SK-N-SH (cell line): ENCODE results near the gene SRD5A3. TPM values are rescaled to one million over a fixed set of nuclear protein-coding genes. Genes with fewer than 3 reads are reported as not detected.
A peak's percentile ranks its signal among the peaks of the same experiment; 100 is the strongest.

Experiments
- CTCF ChIA-PET: fragments of 300-600, 350-600 bp; formaldehyde crosslinking; extraction: SDS; loops from one replicate; lab custom pipeline; 2021; lab: Yijun Ruan, JAX
- POLR2A ChIA-PET: fragments of 350-600 bp; sonication (Branson Sonifier 250); formaldehyde crosslinking; extraction: SDS; loops from one replicate; lab custom pipeline; 2020; ENCODE audit warnings: antibody characterized with exemption, inconsistent platforms; lab: Yijun Ruan, JAX
- DNase-seq: peaks from one replicate; pipeline ENCODE4 v3.0.0; 2012
- H2AFZ ChIP-seq: fragments of 200-600 bp; sonication (generic); 2 replicates; pipeline ENCODE4 v1.8.1; 2016; ENCODE audit warnings: antibody characterized with exemption, mild to moderate bottlenecking, low read depth
- H3F3A ChIP-seq: fragments of 200-600 bp; sonication (generic); replicated peaks from 2 replicates; pipeline ENCODE3; 2016; ENCODE audit warnings: antibody characterized with exemption, mild to moderate bottlenecking; ENCODE audit not compliant: insufficient read depth
- H3K27ac ChIP-seq, 2 experiments: fragments of 200-500 bp in 1 of 2; fragments of 200-600 bp in 1 of 2; sonication (Bioruptor generic) in 1 of 2; sonication (generic), shearing (Covaris generic) in 1 of 2; 2 replicates each; pipeline versions ENCODE4 v1.5.1 to v1.6.1; 2014 to 2016; ENCODE audit warnings: low read depth in 2 of 2, inconsistent platforms in 1 of 2, low read length in 1 of 2, mild to moderate bottlenecking in 1 of 2, mixed read lengths in 1 of 2
- H3K27me3 ChIP-seq: fragments of 200-600 bp; sonication (generic), shearing (Covaris generic); 2 replicates; pipeline ENCODE4 v1.6.1; 2016; ENCODE audit warnings: mixed run types; ENCODE audit not compliant: insufficient read depth
- H3K36me3 ChIP-seq, 2 experiments: fragments of 200-500 bp in 1 of 2; fragments of 200-600 bp in 1 of 2; sonication (Bioruptor generic) in 1 of 2; sonication (generic) in 1 of 2; replicated peaks in 1 of 2; 2 replicates each; pipeline versions ENCODE3 to v1.5.1; 2014 to 2016; ENCODE audit warnings: low read length in 1 of 2, mild to moderate bottlenecking in 1 of 2; ENCODE audit not compliant: insufficient read depth in 2 of 2, control insufficient read depth in 1 of 2
- H3K4me1 ChIP-seq, 2 experiments: fragments of 200-500 bp in 1 of 2; fragments of 200-600 bp in 1 of 2; sonication (Bioruptor generic) in 1 of 2; sonication (generic), shearing (Covaris generic) in 1 of 2; 2 replicates each; pipeline versions ENCODE4 v1.5.1 to v1.6.1; 2014 to 2016; ENCODE audit warnings: low read depth in 1 of 2, low read length in 1 of 2, mixed run types in 1 of 2; ENCODE audit not compliant: insufficient read depth in 2 of 2, control insufficient read depth in 1 of 2
- H3K4me2 ChIP-seq: fragments of 200-600 bp; sonication (generic), shearing (Covaris generic); 2 replicates; pipeline ENCODE4 v1.6.1; 2017; ENCODE audit warnings: mixed run types
- H3K4me3 ChIP-seq, 2 experiments: fragments of 200-500 bp in 1 of 2; fragments of 200-600 bp in 1 of 2; sonication (Bioruptor generic) in 1 of 2; sonication (generic), shearing (Covaris generic) in 1 of 2; 2 replicates each; pipeline versions ENCODE4 v1.5.1 to v1.8.1; 2014 to 2016; ENCODE audit warnings: low read depth in 2 of 2, inconsistent platforms in 1 of 2, low read length in 1 of 2, mild to moderate bottlenecking in 1 of 2, mixed read lengths in 1 of 2, moderate library complexity in 1 of 2
- H3K79me2 ChIP-seq: fragments of 200-600 bp; sonication (generic); 2 replicates; pipeline ENCODE4 v1.8.1; 2017; ENCODE audit warnings: mild to moderate bottlenecking; ENCODE audit not compliant: insufficient read depth
- H3K9ac ChIP-seq: fragments of 200-600 bp; sonication (generic); 2 replicates; pipeline ENCODE4 v1.6.1; 2017; ENCODE audit warnings: mixed run types
- H3K9me2 ChIP-seq: fragments of 200-600 bp; sonication (generic); 2 replicates; pipeline ENCODE4 v1.6.1; 2017; ENCODE audit warnings: mixed run types
- H3K9me3 ChIP-seq: fragments of 200-600 bp; sonication (generic); 2 replicates; pipeline ENCODE4 v1.6.1; 2017; ENCODE audit warnings: mixed run types, mild to moderate bottlenecking, moderate library complexity
- H4K20me1 ChIP-seq: fragments of 200-600 bp; sonication (generic); 2 replicates; pipeline ENCODE4 v1.6.1; 2017; ENCODE audit warnings: mild to moderate bottlenecking, mixed run types; ENCODE audit not compliant: insufficient read depth
- EZH2phosphoT487 ChIP-seq: fragments of 200-600 bp; sonication (generic); IDR thresholded peaks from 2 replicates; pipeline ENCODE4 v1.6.1; 2017; ENCODE audit warnings: low read depth, mixed run types, mild to moderate bottlenecking, antibody characterized with exemption, moderate library complexity, borderline replicate concordance
- FOSL2 ChIP-seq: IDR thresholded peaks from 2 replicates; pipeline ENCODE4 v1.4.0; 2012; ENCODE audit warnings: low read depth, mild to moderate bottlenecking, moderate library complexity, borderline replicate concordance
- GATA2 ChIP-seq: sonication (generic); formaldehyde crosslinking; IDR thresholded peaks from 2 replicates; pipeline ENCODE4 v1.5.0; 2020; ENCODE audit warnings: mild to moderate bottlenecking, missing genetic modification reagents
- JUND ChIP-seq: IDR thresholded peaks from 2 replicates; pipeline ENCODE4 v1.4.0; 2012
- MEF2A ChIP-seq: IDR thresholded peaks from 2 replicates; pipeline ENCODE4 v1.4.0; 2012; ENCODE audit warnings: low read depth, borderline replicate concordance
- NRF1 ChIP-seq: IDR thresholded peaks from 2 replicates; pipeline ENCODE4 v1.6.1; 2012; ENCODE audit warnings: low read depth, mild to moderate bottlenecking, low read length
- RXRA ChIP-seq: IDR thresholded peaks from 2 replicates; pipeline ENCODE4 v1.4.0; 2012; ENCODE audit warnings: low read depth, mild to moderate bottlenecking, borderline replicate concordance
- SMC3 ChIP-seq: IDR thresholded peaks from 2 replicates; pipeline ENCODE4 v1.6.1; 2012; ENCODE audit warnings: low read depth, low read length, improper control_type of control experiment
- WGBS: methylation state at CpG from one replicate; pipeline ENCODE4 v1.1.6; 2017; ENCODE audit warnings: low lambda C conversion rate; 5-methylcytosine and 5-hydroxymethylcytosine counted together
- polyA plus RNA-seq, 3 experiments: library from polyadenylated mRNA; depleted of rRNA; stranded (reverse); fragments of >200 nt; gene quantifications; 2 replicates each; pipeline ENCODE4 v1.2.3, GENCODE V29; 2012
- TF ChIP-seq, protein P1 (sequence below): IDR thresholded peaks from 2 replicates; pipeline ENCODE4 v1.4.0; 2012; ENCODE audit warnings: low read depth, borderline replicate concordance
- TF ChIP-seq, protein P2 (sequence below): fragments of 150-350 bp; IDR thresholded peaks from 2 replicates; pipeline ENCODE4 v1.6.1; 2017; ENCODE audit warnings: antibody characterized with exemption, low read length, low read depth, borderline replicate concordance
- TF ChIP-seq, protein P3 (sequence below): IDR thresholded peaks from 2 replicates; pipeline ENCODE4 v1.4.0; 2012; ENCODE audit warnings: low read depth, borderline replicate concordance
- TF ChIP-seq, protein P4 (sequence below): IDR thresholded peaks from 2 replicates; pipeline ENCODE4 v1.4.0; 2012; ENCODE audit warnings: low read depth

SRD5A3 gene
- polyA plus RNA-seq, 1 of the 3 experiments (the other 2 are of a cell fraction): 5.1 TPM

DNA sequence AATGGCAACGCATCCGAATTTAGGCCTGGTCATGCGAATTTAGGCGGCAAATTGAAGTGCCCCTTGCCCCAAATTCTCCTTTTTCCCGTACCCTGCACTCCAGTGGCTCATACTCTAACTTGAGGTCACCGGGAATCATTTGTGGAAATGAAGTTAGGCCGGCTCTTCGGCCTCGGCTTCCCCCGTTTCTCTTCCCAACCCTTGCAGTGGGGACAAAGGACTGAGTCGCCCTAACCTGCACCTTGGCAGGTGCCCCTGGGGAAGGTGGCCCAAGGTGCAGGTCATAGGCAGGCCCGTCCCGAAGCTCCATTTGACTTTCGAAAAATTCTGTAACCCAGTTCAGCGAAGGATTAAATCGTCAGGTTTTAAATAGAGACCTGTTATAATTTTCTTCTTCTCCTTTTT is 811 bp downstream of the SRD5A3 start:
- H3K4me1 ChIP-seq: peaks cover 0 to 5% of the 10 kb centered on the region in 2 experiments; a peak in 3 of 4 replicates
- H3K9ac ChIP-seq: peak overlapping the region; percentile 79; the same call in 1 of the 2 replicates
- no peaks in the 10 kb centered on the region; the same call in 1 of the 2 replicates for H3K27me3 ChIP-seq
- peak overlapping the region; percentile 74 to 92 for H3K27ac ChIP-seq
- no peaks in the 10 kb centered on the region for H3K36me3 ChIP-seq
- no peak for DNase-seq
- peaks cover 6% of the 10 kb centered on the region; the same call in 1 of the 2 replicates for H3K79me2 ChIP-seq
- TF ChIP-seq EZH2phosphoT487: no peak
- TF ChIP-seq NRF1: no peak
- TF ChIP-seq, protein P1, sequence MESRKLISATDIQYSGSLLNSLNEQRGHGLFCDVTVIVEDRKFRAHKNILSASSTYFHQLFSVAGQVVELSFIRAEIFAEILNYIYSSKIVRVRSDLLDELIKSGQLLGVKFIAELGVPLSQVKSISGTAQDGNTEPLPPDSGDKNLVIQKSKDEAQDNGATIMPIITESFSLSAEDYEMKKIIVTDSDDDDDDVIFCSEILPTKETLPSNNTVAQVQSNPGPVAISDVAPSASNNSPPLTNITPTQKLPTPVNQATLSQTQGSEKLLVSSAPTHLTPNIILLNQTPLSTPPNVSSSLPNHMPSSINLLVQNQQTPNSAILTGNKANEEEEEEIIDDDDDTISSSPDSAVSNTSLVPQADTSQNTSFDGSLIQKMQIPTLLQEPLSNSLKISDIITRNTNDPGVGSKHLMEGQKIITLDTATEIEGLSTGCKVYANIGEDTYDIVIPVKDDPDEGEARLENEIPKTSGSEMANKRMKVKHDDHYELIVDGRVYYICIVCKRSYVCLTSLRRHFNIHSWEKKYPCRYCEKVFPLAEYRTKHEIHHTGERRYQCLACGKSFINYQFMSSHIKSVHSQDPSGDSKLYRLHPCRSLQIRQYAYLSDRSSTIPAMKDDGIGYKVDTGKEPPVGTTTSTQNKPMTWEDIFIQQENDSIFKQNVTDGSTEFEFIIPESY: no peak
- no peak for TF ChIP-seq RXRA
- no peak for TF ChIP-seq JUND
- TF ChIP-seq GATA2: no peak
- no peak for TF ChIP-seq SMC3
- TF ChIP-seq FOSL2: no peak
- TF ChIP-seq, protein P2, sequence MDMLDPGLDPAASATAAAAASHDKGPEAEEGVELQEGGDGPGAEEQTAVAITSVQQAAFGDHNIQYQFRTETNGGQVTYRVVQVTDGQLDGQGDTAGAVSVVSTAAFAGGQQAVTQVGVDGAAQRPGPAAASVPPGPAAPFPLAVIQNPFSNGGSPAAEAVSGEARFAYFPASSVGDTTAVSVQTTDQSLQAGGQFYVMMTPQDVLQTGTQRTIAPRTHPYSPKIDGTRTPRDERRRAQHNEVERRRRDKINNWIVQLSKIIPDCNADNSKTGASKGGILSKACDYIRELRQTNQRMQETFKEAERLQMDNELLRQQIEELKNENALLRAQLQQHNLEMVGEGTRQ: no peak
- TF ChIP-seq, protein P3, sequence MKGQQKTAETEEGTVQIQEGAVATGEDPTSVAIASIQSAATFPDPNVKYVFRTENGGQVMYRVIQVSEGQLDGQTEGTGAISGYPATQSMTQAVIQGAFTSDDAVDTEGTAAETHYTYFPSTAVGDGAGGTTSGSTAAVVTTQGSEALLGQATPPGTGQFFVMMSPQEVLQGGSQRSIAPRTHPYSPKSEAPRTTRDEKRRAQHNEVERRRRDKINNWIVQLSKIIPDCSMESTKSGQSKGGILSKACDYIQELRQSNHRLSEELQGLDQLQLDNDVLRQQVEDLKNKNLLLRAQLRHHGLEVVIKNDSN: no peak
- TF ChIP-seq MEF2A: no peak
- TF ChIP-seq, protein P4, sequence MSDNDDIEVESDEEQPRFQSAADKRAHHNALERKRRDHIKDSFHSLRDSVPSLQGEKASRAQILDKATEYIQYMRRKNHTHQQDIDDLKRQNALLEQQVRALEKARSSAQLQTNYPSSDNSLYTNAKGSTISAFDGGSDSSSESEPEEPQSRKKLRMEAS: no peak
- no peaks in the 10 kb centered on the region for H3K9me2 ChIP-seq
- peak overlapping the region; percentile 82 for H2AFZ ChIP-seq
- ChIA-PET CTCF (interaction anchor here (0.6 to 3.5 kb wide), 34 partner anchors 9 to 668 kb away, joined by 3 to 22 read pairs (median 5); partner anchors contain the start of gene TMEM165), POLR2A (interaction anchor here (0.9 to 1.8 kb wide), 3 partner anchors 9 to 199 kb away, joined by 3 to 6 read pairs (median 5); no protein-coding TSS in a partner anchor)
- peak overlapping the region; percentile 67 to 70 for H3K4me3 ChIP-seq
- H3F3A ChIP-seq: peaks cover 7% of the 10 kb centered on the region
- no peaks in the 10 kb centered on the region for H4K20me1 ChIP-seq
- peak overlapping the region; percentile 78 for H3K4me2 ChIP-seq
- no peaks in the 10 kb centered on the region for H3K9me3 ChIP-seq
- 49% methylated on average over 16 of the region's 16 CpGs for WGBS
